SK-N-SH (cell line): ENCODE measurements around the gene CDKN3. TPM values are rescaled to one million over a fixed set of nuclear protein-coding genes. Genes with fewer than 3 reads are reported as not detected.

Experiments
- CTCF ChIA-PET: fragments of 300-600, 350-600 bp; formaldehyde crosslinking; extraction: SDS; loops from one replicate; lab custom pipeline; 2021; lab: Yijun Ruan, JAX
- POLR2A ChIA-PET: fragments of 350-600 bp; sonication (Branson Sonifier 250); formaldehyde crosslinking; extraction: SDS; loops from one replicate; lab custom pipeline; 2020; ENCODE audit warnings: antibody characterized with exemption, inconsistent platforms; lab: Yijun Ruan, JAX
- DNase-seq: peaks from one replicate; pipeline ENCODE4 v3.0.0; 2012
- H2AFZ ChIP-seq: fragments of 200-600 bp; sonication (generic); 2 replicates; pipeline ENCODE4 v1.8.1; 2016; ENCODE audit warnings: antibody characterized with exemption, mild to moderate bottlenecking, low read depth
- H3F3A ChIP-seq: fragments of 200-600 bp; sonication (generic); replicated peaks from 2 replicates; pipeline ENCODE3; 2016; ENCODE audit warnings: antibody characterized with exemption, mild to moderate bottlenecking; ENCODE audit not compliant: insufficient read depth
- H3K27ac ChIP-seq, 2 experiments: fragments of 200-500 bp in 1 of 2; fragments of 200-600 bp in 1 of 2; sonication (Bioruptor generic) in 1 of 2; sonication (generic), shearing (Covaris generic) in 1 of 2; 2 replicates each; pipeline versions ENCODE4 v1.5.1 to v1.6.1; 2014 to 2016; ENCODE audit warnings: low read depth in 2 of 2, inconsistent platforms in 1 of 2, low read length in 1 of 2, mild to moderate bottlenecking in 1 of 2, mixed read lengths in 1 of 2
- H3K27me3 ChIP-seq: fragments of 200-600 bp; sonication (generic), shearing (Covaris generic); 2 replicates; pipeline ENCODE4 v1.6.1; 2016; ENCODE audit warnings: mixed run types; ENCODE audit not compliant: insufficient read depth
- H3K36me3 ChIP-seq, 2 experiments: fragments of 200-500 bp in 1 of 2; fragments of 200-600 bp in 1 of 2; sonication (Bioruptor generic) in 1 of 2; sonication (generic) in 1 of 2; replicated peaks in 1 of 2; 2 replicates each; pipeline versions ENCODE3 to v1.5.1; 2014 to 2016; ENCODE audit warnings: low read length in 1 of 2, mild to moderate bottlenecking in 1 of 2; ENCODE audit not compliant: insufficient read depth in 2 of 2, control insufficient read depth in 1 of 2
- H3K4me1 ChIP-seq, 2 experiments: fragments of 200-500 bp in 1 of 2; fragments of 200-600 bp in 1 of 2; sonication (Bioruptor generic) in 1 of 2; sonication (generic), shearing (Covaris generic) in 1 of 2; 2 replicates each; pipeline versions ENCODE4 v1.5.1 to v1.6.1; 2014 to 2016; ENCODE audit warnings: low read depth in 1 of 2, low read length in 1 of 2, mixed run types in 1 of 2; ENCODE audit not compliant: insufficient read depth in 2 of 2, control insufficient read depth in 1 of 2
- H3K4me2 ChIP-seq: fragments of 200-600 bp; sonication (generic), shearing (Covaris generic); 2 replicates; pipeline ENCODE4 v1.6.1; 2017; ENCODE audit warnings: mixed run types
- H3K4me3 ChIP-seq, 2 experiments: fragments of 200-500 bp in 1 of 2; fragments of 200-600 bp in 1 of 2; sonication (Bioruptor generic) in 1 of 2; sonication (generic), shearing (Covaris generic) in 1 of 2; 2 replicates each; pipeline versions ENCODE4 v1.5.1 to v1.8.1; 2014 to 2016; ENCODE audit warnings: low read depth in 2 of 2, inconsistent platforms in 1 of 2, low read length in 1 of 2, mild to moderate bottlenecking in 1 of 2, mixed read lengths in 1 of 2, moderate library complexity in 1 of 2
- H3K79me2 ChIP-seq: fragments of 200-600 bp; sonication (generic); 2 replicates; pipeline ENCODE4 v1.8.1; 2017; ENCODE audit warnings: mild to moderate bottlenecking; ENCODE audit not compliant: insufficient read depth
- H3K9ac ChIP-seq: fragments of 200-600 bp; sonication (generic); 2 replicates; pipeline ENCODE4 v1.6.1; 2017; ENCODE audit warnings: mixed run types
- H3K9me2 ChIP-seq: fragments of 200-600 bp; sonication (generic); 2 replicates; pipeline ENCODE4 v1.6.1; 2017; ENCODE audit warnings: mixed run types
- H3K9me3 ChIP-seq: fragments of 200-600 bp; sonication (generic); 2 replicates; pipeline ENCODE4 v1.6.1; 2017; ENCODE audit warnings: mixed run types, mild to moderate bottlenecking, moderate library complexity
- H4K20me1 ChIP-seq: fragments of 200-600 bp; sonication (generic); 2 replicates; pipeline ENCODE4 v1.6.1; 2017; ENCODE audit warnings: mild to moderate bottlenecking, mixed run types; ENCODE audit not compliant: insufficient read depth
- CHD2 ChIP-seq: fragments of 150-350 bp; IDR thresholded peaks from 2 replicates; pipeline ENCODE4 v1.6.1; 2018; ENCODE audit warnings: low read length; ENCODE audit not compliant: partially characterized antibody
- FOSL2 ChIP-seq: IDR thresholded peaks from 2 replicates; pipeline ENCODE4 v1.4.0; 2012; ENCODE audit warnings: low read depth, mild to moderate bottlenecking, moderate library complexity, borderline replicate concordance
- MEF2A ChIP-seq: IDR thresholded peaks from 2 replicates; pipeline ENCODE4 v1.4.0; 2012; ENCODE audit warnings: low read depth, borderline replicate concordance
- NFIC ChIP-seq: IDR thresholded peaks from 2 replicates; pipeline ENCODE4 v1.4.0; 2012; ENCODE audit warnings: borderline replicate concordance
- NRF1 ChIP-seq: IDR thresholded peaks from 2 replicates; pipeline ENCODE4 v1.6.1; 2012; ENCODE audit warnings: low read depth, mild to moderate bottlenecking, low read length
- RAD21 ChIP-seq: IDR thresholded peaks from 2 replicates; pipeline ENCODE4 v1.6.1; 2012; ENCODE audit warnings: mild to moderate bottlenecking, low read length
- RCOR1 ChIP-seq: fragments of 150-350 bp; IDR thresholded peaks from 2 replicates; pipeline ENCODE4 v1.6.1; 2017; ENCODE audit warnings: antibody characterized with exemption, low read length
- RXRA ChIP-seq: IDR thresholded peaks from 2 replicates; pipeline ENCODE4 v1.4.0; 2012; ENCODE audit warnings: low read depth, mild to moderate bottlenecking, borderline replicate concordance
- SIN3A ChIP-seq: IDR thresholded peaks from 2 replicates; pipeline ENCODE4 v1.6.1; 2012; ENCODE audit warnings: low read depth, mild to moderate bottlenecking, low read length, moderate library complexity, borderline replicate concordance
- SMC3 ChIP-seq: IDR thresholded peaks from 2 replicates; pipeline ENCODE4 v1.6.1; 2012; ENCODE audit warnings: low read depth, low read length, improper control_type of control experiment
- TAF1 ChIP-seq: IDR thresholded peaks from 2 replicates; pipeline ENCODE4 v1.6.1; 2012; ENCODE audit warnings: low read depth, mild to moderate bottlenecking, low read length, moderate library complexity, borderline replicate concordance
- USF1 ChIP-seq: IDR thresholded peaks from 2 replicates; pipeline ENCODE4 v1.4.0; 2012; ENCODE audit warnings: low read depth, borderline replicate concordance
- WGBS: methylation state at CpG from one replicate; pipeline ENCODE4 v1.1.6; 2017; ENCODE audit warnings: low lambda C conversion rate; 5-methylcytosine and 5-hydroxymethylcytosine counted together
- polyA plus RNA-seq, 3 experiments: library from polyadenylated mRNA; depleted of rRNA; stranded (reverse); fragments of >200 nt; gene quantifications; 2 replicates each; pipeline ENCODE4 v1.2.3, GENCODE V29; 2012
- TF ChIP-seq, protein P1 (sequence below): IDR thresholded peaks from 2 replicates; pipeline ENCODE4 v1.6.1; 2012; ENCODE audit warnings: mild to moderate bottlenecking, low read depth, low read length, moderate library complexity
- TF ChIP-seq, protein P2 (sequence below): fragments of 200-600 bp; sonication (generic); IDR thresholded peaks from 2 replicates; pipeline ENCODE4 v1.6.1; 2017; ENCODE audit warnings: antibody characterized with exemption, mild to moderate bottlenecking, moderate library complexity
- TF ChIP-seq, protein P3 (sequence below): IDR thresholded peaks from 2 replicates; pipeline ENCODE4 v1.4.0; 2012; ENCODE audit warnings: low read depth, borderline replicate concordance

CDKN3 gene
- polyA plus RNA-seq, 1 of the 3 experiments (the other 2 are of a cell fraction) = 26.7 TPM

- TF ChIP-seq, protein P1, sequence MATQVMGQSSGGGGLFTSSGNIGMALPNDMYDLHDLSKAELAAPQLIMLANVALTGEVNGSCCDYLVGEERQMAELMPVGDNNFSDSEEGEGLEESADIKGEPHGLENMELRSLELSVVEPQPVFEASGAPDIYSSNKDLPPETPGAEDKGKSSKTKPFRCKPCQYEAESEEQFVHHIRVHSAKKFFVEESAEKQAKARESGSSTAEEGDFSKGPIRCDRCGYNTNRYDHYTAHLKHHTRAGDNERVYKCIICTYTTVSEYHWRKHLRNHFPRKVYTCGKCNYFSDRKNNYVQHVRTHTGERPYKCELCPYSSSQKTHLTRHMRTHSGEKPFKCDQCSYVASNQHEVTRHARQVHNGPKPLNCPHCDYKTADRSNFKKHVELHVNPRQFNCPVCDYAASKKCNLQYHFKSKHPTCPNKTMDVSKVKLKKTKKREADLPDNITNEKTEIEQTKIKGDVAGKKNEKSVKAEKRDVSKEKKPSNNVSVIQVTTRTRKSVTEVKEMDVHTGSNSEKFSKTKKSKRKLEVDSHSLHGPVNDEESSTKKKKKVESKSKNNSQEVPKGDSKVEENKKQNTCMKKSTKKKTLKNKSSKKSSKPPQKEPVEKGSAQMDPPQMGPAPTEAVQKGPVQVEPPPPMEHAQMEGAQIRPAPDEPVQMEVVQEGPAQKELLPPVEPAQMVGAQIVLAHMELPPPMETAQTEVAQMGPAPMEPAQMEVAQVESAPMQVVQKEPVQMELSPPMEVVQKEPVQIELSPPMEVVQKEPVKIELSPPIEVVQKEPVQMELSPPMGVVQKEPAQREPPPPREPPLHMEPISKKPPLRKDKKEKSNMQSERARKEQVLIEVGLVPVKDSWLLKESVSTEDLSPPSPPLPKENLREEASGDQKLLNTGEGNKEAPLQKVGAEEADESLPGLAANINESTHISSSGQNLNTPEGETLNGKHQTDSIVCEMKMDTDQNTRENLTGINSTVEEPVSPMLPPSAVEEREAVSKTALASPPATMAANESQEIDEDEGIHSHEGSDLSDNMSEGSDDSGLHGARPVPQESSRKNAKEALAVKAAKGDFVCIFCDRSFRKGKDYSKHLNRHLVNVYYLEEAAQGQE = no peak
- no peak for TF ChIP-seq CHD2
- no peak for TF ChIP-seq RXRA
- no peak for TF ChIP-seq MEF2A
- TF ChIP-seq, protein P2, sequence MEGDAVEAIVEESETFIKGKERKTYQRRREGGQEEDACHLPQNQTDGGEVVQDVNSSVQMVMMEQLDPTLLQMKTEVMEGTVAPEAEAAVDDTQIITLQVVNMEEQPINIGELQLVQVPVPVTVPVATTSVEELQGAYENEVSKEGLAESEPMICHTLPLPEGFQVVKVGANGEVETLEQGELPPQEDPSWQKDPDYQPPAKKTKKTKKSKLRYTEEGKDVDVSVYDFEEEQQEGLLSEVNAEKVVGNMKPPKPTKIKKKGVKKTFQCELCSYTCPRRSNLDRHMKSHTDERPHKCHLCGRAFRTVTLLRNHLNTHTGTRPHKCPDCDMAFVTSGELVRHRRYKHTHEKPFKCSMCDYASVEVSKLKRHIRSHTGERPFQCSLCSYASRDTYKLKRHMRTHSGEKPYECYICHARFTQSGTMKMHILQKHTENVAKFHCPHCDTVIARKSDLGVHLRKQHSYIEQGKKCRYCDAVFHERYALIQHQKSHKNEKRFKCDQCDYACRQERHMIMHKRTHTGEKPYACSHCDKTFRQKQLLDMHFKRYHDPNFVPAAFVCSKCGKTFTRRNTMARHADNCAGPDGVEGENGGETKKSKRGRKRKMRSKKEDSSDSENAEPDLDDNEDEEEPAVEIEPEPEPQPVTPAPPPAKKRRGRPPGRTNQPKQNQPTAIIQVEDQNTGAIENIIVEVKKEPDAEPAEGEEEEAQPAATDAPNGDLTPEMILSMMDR = no peak
- TF ChIP-seq NRF1 = no peak
- TF ChIP-seq, protein P3, sequence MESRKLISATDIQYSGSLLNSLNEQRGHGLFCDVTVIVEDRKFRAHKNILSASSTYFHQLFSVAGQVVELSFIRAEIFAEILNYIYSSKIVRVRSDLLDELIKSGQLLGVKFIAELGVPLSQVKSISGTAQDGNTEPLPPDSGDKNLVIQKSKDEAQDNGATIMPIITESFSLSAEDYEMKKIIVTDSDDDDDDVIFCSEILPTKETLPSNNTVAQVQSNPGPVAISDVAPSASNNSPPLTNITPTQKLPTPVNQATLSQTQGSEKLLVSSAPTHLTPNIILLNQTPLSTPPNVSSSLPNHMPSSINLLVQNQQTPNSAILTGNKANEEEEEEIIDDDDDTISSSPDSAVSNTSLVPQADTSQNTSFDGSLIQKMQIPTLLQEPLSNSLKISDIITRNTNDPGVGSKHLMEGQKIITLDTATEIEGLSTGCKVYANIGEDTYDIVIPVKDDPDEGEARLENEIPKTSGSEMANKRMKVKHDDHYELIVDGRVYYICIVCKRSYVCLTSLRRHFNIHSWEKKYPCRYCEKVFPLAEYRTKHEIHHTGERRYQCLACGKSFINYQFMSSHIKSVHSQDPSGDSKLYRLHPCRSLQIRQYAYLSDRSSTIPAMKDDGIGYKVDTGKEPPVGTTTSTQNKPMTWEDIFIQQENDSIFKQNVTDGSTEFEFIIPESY = no peak
Observed at GRCh38 chr14:54427871-54428270, 31.1 kb downstream of the CDKN3 start (continued).

DNA sequence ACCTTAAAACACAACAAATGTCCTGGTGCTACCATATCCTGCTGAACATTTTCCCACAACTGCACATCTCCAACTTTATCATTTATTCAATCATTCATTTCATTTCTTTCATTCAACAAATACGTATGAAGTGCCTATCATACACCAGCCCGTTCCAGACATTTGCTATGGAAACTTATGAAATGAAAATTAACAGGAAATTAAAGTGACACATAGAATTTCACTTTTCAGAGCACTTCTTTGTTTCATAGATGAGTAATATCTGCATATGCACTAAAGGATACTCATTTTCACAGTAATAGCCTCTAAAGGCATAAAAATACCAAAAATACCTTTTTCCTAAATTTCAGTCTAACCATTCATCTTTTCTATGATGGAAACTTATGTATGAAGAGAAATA is 31.7 kb downstream of the CDKN3 start:
- H3K27ac ChIP-seq = no peak overlapping the region
- H3K79me2 ChIP-seq = peaks cover 43% of the 10 kb centered on the region
- ChIA-PET CTCF (interaction anchor here (2.3 kb wide), 1 partner anchor 25 kb away, joined by 6 read pairs; no protein-coding TSS in a partner anchor), POLR2A (no interaction called here)
- no peaks in the 10 kb centered on the region for H3K27me3 ChIP-seq
- no peak for DNase-seq
- H4K20me1 ChIP-seq = peaks cover 11% of the 10 kb centered on the region; the same call in 1 of the 2 replicates
- H3K4me3 ChIP-seq = no peak overlapping the region
- H3K9me2 ChIP-seq = no peaks in the 10 kb centered on the region
- H3K9me3 ChIP-seq = no peaks in the 10 kb centered on the region
- peaks cover 0 to 8% of the 10 kb centered on the region in 2 experiments; a peak in 1 of 4 replicates for H3K4me1 ChIP-seq
- no peak overlapping the region for H3K4me2 ChIP-seq
- peaks cover 63 to 80% of the 10 kb centered on the region in 2 experiments for H3K36me3 ChIP-seq
- TF ChIP-seq RCOR1 (no peak), SMC3 (no peak), RAD21 (no peak), SIN3A (no peak), FOSL2 (no peak), USF1 (no peak), TAF1 (no peak), RXRA (no peak), NFIC (no peak), MEF2A (no peak)
- H3F3A ChIP-seq = peaks cover 2% of the 10 kb centered on the region
- H3K9ac ChIP-seq = no peak overlapping the region
- H2AFZ ChIP-seq = no peak overlapping the region
- 97% methylated on average over 2 of the region's 2 CpGs for WGBS
